NCI-H2227 (cell line): ENCODE measurements around the gene HNRNPL.

Source experiments
- DNase-seq: peaks from one replicate; lab custom pipeline; 2025; ENCODE audit not compliant: unreplicated experiment; lab: John Stamatoyannopoulos, UW

The HNRNPL gene

GRCh38 chr19:38846097-38846496, 3.7 kb downstream of the HNRNPL start:
- DNase-seq = no peak

GRCh38 chr19:38845374-38846024, 4.3 kb downstream of the HNRNPL start:
- DNase-seq = no peak

- no peak for DNase-seq
Observed at GRCh38 chr19:38844093-38844686, 5.6 kb downstream of the HNRNPL start.

DNA sequence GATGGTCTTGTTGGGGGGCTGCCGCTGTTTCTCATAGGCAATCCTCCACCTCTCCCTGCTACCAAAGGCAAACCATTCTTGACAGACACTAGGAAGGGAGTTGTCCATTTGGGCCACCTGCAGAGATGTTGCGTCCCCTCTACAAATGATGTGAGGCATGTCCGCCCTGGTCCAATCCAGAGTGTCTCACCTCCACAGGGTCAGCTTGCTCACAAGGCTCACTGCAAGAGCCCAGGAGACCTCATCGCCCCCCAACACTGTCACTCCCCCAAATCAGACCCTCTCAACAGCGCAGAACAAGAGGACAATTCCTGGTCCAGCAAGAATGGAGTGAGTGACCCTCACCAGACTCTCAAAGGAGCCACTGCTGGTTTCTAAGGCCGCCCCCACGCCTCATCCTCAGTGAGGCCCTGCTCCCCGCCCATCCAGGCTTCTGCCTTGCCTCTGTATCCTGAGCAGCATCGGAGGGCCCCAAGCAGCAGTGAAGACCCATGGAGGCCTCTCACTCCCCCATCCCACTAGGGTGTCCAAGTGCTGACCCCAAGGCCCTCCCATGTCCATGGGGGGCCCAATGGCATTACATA, 6.5 kb downstream of the HNRNPL start:
- no peak for DNase-seq

GRCh38 chr19:38842439-38843174, 7.2 kb downstream of the HNRNPL start:
- no peak for DNase-seq

GRCh38 chr19:38841787-38842438, 7.9 kb downstream of the HNRNPL start:
- no peak for DNase-seq

DNA sequence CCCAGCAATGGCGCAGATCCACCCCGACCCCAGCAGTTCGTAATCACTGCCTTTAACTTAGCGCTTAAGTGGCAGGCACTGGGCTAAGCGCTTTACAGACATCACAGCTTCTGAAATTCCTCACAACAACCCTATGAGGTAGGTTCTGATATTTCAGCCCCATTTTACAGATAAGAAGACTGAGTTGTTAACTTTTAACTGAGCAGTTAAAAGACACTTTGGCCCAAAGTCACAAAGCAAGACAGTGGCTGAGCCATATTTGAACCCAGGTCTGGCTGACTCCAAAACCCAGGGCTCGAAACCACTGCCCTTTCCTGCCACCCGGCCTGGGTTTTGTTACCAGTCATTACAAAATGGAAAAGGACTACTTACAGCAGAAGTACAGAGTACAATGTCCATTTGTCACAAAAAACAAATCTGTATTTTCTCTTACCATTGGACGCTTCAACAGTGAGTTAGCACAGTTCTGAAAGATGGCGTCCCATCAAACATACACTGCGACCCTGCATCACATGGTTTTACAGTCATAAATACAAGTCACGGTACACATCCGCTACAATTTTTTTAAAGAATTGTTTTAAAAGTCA, 8.5 kb downstream of the HNRNPL start:
- DNase-seq = no peak

- no peak for DNase-seq
Observed at GRCh38 chr19:38840583-38840968, 9.2 kb downstream of the HNRNPL start.

DNA sequence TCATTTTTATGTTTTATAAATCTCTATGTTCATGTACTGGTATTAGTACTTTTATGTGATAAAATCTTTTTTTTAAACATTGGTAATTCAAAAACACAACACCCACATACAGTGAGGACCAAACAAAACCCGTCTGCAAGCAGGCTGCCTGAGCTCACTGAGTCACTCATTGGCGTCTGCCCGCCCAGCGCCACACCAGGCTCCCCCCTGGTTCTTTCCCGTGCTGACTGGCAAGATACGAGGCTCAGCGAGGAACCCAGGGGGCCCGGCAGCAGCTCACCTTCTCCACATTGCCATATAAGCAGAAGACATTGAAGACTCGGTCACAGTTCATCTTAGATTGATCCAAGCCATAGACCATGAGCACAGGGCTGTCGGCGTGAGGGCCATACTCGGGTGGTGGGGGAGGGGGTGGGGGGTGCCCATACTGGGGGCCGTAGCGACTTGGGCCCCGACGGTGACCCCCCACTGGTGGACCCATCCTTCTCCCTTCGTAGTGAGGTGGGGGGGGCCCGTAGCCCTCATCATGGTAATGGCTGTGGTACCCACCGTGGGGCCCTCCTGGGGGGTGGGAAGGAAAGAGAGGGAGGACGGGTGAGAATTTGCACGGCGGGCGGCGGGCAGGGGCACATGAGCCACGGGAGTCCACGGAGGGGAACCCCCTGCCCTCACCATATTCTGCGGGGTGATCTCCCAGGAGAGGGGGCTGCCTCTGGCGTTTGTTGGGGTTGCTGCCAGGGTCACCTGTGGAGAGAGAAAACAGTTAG, 9.8 kb downstream of the HNRNPL start:
- DNase-seq = no peak

- no peak for DNase-seq
Observed at GRCh38 chr19:38838986-38839761, 10.6 kb downstream of the HNRNPL start.

- no peak for DNase-seq
Observed at GRCh38 chr19:38838208-38838985, 11.4 kb downstream of the HNRNPL start.

- no peak for DNase-seq
Observed at GRCh38 chr19:38837656-38838121, 12.1 kb downstream of the HNRNPL start.

GRCh38 chr19:38836983-38837626, 12.7 kb downstream of the HNRNPL start:
- no peak for DNase-seq

DNA sequence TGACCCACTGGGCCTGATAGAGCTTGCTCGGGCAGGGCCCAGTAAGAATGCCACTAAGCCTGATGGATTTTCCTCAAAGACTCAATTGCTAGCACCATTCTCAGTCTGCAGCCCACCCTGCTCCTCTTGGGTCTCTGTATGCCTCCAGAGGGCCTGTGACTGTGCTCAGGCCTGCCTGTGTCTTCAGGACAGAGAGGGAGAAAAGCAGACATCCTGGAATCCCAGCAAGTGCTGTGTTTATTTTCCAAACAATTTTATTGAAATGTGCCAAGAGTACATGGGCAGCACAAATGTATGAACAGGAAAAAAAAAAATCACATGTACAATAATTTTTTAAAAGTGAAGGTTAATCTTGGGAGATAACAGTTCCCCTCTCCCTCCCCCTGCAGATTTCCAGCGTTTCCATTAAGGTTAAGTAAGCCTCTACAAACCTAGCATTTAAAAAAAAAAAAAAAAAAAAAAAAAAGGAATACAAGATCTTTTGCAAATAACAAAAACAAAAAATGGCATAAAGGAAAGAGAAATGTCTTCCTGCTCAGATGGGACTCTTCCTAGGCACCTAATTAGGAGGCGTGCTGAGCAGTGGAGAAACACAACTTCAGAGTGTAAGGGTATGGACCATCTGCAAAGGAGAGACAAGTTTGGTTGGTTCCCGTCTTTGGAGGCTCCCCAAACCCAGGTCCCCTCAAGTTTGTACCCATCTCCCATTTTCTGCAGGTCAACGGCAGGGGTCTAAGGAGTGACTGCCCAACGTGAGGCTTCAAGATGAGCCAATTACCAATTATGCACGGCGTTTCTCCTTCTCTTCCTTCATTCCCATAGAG, 13.4 kb downstream of the HNRNPL start:
- no peak for DNase-seq

GRCh38 chr19:38834590-38834989, 15.2 kb downstream of the HNRNPL start:
- DNase-seq = no peak

DNA sequence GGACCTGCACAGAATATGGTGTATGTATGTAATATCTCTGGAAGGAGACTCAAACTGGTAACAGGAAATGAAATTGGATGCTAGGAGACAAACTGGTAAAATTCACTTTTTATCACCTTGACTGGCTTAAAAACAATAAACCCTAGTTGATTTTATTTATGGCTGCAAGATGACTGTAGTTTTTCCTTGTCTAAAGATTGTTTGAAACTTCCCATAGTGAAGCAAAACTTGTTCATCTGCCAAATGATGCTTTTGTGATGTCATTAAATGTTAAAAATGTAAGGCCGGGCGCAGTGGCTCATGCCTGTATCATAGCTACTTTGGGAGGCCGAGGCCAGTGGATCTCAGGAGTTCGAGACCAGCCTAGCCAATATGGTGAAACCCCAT, 15.7 kb downstream of the HNRNPL start:
- no peak for DNase-seq

- no peak for DNase-seq
Observed at GRCh38 chr19:38833092-38833425, 16.7 kb downstream of the HNRNPL start.
